Measurements from ENCODE around the gene PGM2.

GRCh38 chr4:37879365-37879764, 52.9 kb downstream of the PGM2 start:
- TF ChIP-seq CTCF (conservative IDR thresholded peaks at IDR 0.05; ENCODE audit: low read depth, low read length) (no peak), EZH2phosphoT487 (IDR thresholded peaks at IDR 0.05; ENCODE audit: borderline replicate concordance, low read length) (no peak)
